Stimulated activated CD4-positive, alpha-beta T cell treated with anti-CD3 and anti-CD28 coated beads, Interleukin-1b, Interleukin-23, amount 100 ng/mL, for 4 hours (primary cell): Measurements from ENCODE around the gene ZBTB37.
"Not testable (repeated sequence)": the region's sequence is repeated elsewhere in the genome, so short reads cannot be mapped to it uniquely, and the experiment has no call there.

ENCODE experiments used
- DNase-seq, 2 donors: peaks; one replicate each; pipeline ENCODE4 v3.0.0-alpha.2; 2020; ENCODE audit warnings: low read depth in 2 of 2

Gene ZBTB37

GRCh38 chr1:173913111-173913510, 44.9 kb downstream of the ZBTB37 start:
- DNase-seq, result no peak

GRCh38 chr1:173914366-173914871, 46.2 kb downstream of the ZBTB37 start:
- peak; percentile 6 to 10 for DNase-seq

- DNase-seq, result no peak
Measured at GRCh38 chr1:173915596-173915995, 47.4 kb downstream of the ZBTB37 start.

GRCh38 chr1:173916667-173917066, 48.5 kb downstream of the ZBTB37 start:
- DNase-seq, result no peak

- DNase-seq, result no peak
Measured at GRCh38 chr1:173917149-173917548, 49.0 kb downstream of the ZBTB37 start, which contains the start of gene SERPINC1. Gene SERPINC1, minus strand, starts transcription at chr1:173917327. Its CDS starts 68 bp downstream, at chr1:173917259.

- no peak for DNase-seq
Measured at GRCh38 chr1:173917635-173918493, 49.7 kb downstream of the ZBTB37 start.

- no peak for DNase-seq
Measured at GRCh38 chr1:173920861-173921260, 52.7 kb downstream of the ZBTB37 start.

- no peak for DNase-seq
Measured at GRCh38 chr1:173925306-173926242, 57.4 kb downstream of the ZBTB37 start.

GRCh38 chr1:173930541-173930940, 62.4 kb downstream of the ZBTB37 start:
- DNase-seq, result not testable (repeated sequence)

GRCh38 chr1:173934440-173934839, 66.3 kb downstream of the ZBTB37 start:
- no peak for DNase-seq

- no peak for DNase-seq
Measured at GRCh38 chr1:173937062-173937461, 68.9 kb downstream of the ZBTB37 start.

GRCh38 chr1:173946380-173946921, 78.3 kb downstream of the ZBTB37 start:
- DNase-seq, result no peak

- no peak for DNase-seq
Measured at GRCh38 chr1:173948594-173948993, 80.4 kb downstream of the ZBTB37 start.
